ENCODE data around the gene RNF175.
"Not testable (repeated sequence)": the region's sequence is repeated elsewhere in the genome, so short reads cannot be mapped to it uniquely, and the experiment has no call there.

Gene RNF175

DNA sequence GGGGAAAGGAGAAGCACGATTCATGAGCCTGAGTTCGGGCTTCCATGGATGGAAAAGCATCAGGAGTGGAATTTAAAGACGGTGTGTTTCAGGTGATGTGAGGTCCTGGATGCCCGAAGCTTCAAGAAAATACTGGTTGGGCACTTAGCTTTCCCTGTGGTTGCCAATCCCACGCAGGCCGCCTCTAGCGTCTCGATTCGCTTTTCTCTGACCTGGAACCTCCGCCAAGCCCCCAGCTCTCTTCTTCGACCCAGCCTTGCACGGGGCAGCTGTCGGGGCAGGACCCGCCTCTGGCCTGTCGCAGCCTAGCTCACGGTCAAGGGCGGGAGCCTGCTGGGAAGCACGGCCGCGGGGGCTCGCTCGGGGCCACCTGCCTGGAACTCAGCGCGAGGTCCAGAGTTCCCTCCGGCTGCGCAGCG is 76.1 kb downstream of the RNF175 start:
- no peak for DNase-seq (ENCODE audit: low read depth)

DNA sequence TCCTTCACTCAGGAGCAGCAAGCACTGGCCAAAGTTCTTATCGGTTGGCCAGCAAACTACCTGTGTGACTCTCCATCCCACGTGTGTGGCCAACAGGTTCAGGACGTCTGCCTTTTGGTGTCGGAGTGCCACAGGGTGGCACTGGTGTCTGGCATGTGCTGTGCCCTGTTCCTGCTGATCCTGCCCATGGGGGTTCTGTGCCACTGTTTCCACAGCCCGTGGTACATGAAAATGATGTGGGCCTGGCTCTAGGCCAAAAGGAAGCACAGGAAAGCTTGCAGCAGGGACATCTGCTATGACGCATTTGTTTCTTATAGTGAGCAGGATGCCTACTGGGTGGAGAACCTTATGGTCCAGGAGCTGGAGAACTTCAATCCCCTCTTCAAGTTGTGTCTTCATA is 80.3 kb downstream of the RNF175 start:
- DNase-seq (ENCODE audit: low read depth) = no peak

DNA sequence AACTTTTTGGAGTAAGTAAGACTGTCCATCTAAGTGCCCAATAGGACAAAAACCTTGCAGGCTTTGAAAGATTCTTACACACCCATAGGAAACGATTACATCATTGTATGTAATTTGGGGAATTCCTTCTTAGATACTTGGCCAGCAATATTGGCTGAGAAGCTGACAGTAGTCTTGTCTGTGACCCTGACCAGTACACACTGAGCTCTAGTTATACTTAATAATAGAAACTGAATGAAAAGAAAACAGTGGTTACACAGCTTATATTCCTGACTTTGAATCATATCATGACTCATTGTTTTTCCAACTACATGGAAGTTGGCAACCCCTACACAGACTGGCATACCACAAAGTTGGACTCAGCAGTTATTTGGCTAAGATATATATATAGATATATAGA is 82.8 kb downstream of the RNF175 start:
- peak; percentile 84 for DNase-seq (ENCODE audit: low read depth)

DNA sequence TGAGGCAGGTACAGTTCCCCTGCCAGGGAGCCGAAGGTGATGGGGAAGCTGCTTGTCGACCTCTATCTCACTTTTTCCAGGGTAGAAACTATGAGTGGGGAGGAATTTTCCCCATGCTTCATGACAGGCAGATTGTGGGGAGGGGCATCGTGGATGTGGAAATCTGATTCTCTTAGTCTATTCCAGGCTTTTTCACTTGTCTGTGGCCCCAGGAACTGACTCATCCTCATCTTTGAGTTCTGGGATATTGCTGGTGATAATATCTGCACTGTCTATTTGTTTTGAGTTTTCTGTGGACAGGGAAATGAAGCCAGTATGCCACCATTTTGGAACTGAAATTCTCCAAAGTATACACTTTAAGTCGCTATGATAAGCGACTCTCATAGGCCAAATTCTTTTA is 83.3 kb downstream of the RNF175 start:
- peak; percentile 51 for DNase-seq (ENCODE audit: low read depth)

DNA sequence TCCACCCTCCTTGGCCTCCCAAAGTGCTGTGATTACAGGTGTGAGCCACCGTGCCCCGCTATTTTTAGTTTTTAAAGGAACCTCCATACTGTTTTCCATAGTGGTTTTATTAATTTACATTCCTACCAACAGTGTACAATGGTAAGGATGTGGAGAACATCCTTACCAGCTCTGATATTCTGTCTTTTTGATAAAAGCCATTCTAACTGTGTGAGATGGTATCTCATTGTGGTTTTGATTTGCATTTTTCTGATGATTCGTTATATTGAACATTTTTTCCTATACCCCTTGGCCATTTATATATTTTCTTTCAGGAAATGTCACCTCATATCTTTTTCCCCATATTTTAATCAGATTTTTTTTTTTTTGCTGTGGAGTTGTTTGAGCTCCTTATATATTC is 90.0 kb downstream of the RNF175 start:
- no peak for DNase-seq (ENCODE audit: low read depth)

DNA sequence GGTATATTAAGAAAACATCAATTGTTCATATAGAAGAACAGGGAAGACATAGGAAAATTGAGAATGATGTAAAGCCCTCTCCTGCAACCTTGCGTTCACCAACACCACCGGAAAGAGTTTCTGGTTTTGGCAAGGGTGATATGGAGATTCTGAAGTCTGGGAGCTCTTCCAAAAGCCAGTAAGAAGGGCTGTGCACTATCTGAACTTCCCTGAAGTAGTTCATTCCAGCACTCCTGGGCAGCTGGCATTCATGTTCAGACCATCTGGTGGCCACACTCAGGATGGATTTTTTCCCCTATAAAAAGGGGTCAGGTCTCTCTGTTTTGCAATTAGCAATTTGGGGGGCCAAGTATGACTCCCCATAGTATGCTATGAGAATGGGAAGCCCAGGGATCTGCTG is 91.2 kb downstream of the RNF175 start:
- DNase-seq (ENCODE audit: low read depth) = no peak

DNA sequence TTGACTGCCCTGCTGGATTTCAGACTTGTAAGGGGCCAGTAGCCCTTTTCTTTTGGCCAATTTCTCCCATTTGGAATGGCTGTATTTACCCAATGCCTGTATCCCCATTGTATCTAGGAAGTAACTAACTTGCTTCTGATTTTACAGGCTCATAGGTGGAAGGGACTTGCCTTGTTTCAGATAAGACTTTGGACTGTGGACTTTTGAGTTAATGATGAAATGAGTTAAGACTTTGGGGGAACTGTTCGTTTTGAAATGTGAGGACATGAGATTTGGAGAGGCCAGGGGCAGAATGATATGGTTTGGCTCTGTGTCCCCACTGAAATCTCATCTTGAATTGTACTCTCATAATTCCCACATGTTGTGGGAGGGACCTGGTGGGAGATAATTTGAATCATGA is 93.3 kb downstream of the RNF175 start:
- not testable (repeated sequence) for DNase-seq (ENCODE audit: low read depth)

DNA sequence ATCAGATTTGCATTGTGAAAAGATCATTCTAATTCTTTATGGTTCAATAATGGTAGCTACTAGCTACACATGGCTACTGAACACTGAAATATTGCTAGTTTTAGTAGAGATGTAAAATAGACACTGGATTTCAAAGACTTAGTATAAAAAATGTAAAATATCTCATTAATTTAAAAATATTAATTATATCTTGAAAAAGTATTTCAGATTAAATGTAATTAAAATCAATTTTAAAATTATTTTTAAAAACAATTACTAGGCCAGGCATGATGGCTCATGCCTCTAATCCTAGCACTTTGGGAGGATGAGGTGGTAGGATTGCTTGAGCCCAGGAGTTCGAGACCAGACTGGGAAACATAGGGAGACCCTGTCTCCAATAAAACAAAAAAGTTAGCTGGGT is 96.2 kb downstream of the RNF175 start:
- DNase-seq (ENCODE audit: low read depth) = no peak

DNA sequence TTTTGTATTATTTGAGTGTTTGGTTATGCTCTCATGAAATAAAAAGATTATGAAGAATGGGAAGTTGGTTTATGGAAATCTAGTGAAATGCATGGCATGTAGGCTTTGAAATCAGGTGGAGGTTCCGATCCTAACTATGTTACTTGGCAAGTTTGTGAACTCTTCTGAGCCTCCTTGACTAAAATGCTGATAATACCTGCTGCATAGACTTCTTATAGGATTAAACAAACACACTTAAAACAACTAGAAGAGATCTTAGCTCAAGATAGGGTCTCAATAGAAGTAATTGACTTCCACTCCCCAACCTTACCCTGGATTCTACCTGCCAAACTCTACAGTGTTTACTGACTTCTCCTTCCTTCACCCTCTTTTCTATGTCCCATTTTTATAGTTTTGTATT is 97.9 kb downstream of the RNF175 start:
- DNase-seq (ENCODE audit: low read depth) = no peak

DNA sequence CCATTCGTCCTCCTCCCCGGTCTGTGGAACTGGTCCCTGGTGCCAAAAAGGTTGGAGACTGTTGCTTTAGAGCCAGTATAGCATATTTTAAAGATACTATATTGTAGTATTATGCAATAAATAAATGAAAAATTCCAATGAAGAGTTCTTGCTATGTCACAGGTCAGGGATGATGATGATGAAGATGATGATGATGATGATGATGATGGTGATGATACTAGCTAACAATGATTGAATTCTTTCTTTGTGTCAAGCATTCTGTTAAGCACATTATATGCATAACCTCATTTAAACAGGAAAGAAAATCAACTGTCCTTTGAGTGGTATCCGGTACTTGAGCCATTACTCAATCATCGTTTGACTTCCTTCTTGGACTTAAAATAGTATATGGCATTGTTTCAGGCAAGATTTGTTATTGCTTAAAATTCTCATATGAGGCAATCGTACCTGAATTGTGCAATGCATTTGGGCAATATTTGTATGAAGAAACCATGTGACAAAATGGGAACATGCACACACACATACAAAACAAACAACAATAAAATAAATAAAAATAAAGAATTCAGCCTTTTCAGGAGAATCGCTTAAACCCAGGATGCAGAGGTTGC is 98.5 kb downstream of the RNF175 start:
- no peak for DNase-seq (ENCODE audit: low read depth)
